Epidermal melanocyte (primary cell): Measurements from ENCODE around the gene KRT38.
"Not testable (repeated sequence)": the region's sequence is repeated elsewhere in the genome, so short reads cannot be mapped to it uniquely, and the experiment has no call there.

Source experiments
- DNase-seq: peaks from one replicate; pipeline ENCODE4 v3.0.0; 2011; ENCODE audit warnings: low spot score; ENCODE audit not compliant: insufficient read length

The KRT38 gene

DNA sequence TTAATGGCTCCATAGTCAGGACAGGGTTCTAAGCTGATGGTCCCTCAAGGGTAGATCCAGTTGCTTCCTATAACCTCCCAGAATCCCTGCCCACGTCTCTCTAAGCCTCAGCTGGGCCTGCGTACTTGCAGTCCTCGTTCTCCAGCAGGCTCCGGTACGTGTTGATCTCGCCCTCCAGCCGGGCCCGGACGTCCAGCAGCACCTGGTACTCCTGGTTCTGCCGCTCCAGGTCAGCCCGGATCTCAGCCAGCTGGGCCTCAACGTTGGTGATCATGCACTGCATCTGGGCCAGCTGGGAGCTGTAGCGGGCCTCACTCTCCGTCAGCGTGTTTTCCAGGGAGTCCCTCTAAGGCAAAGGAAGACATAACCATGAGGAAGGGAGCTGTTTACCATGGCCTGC is 21.9 kb upstream of the KRT38 start:
- no peak for DNase-seq

DNA sequence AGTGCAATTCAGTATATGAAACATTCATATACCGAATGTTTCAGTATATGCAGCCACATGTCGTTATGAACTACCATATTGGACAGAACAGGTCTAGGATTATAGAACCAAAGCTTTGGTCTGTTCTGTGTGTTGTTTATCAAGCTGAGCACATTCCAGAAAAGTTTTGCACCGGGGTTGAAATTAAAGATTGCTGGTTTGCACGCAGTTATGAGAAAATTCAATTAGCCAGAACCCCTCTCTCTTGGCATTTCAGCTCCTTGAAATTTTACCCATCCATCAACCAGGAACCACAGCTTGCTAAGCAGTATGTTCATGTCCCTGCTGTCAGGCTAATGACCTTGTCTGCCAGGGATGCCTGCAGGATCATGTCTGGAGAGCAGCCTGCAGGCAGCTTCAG is 16.9 kb upstream of the KRT38 start:
- DNase-seq = no peak

DNA sequence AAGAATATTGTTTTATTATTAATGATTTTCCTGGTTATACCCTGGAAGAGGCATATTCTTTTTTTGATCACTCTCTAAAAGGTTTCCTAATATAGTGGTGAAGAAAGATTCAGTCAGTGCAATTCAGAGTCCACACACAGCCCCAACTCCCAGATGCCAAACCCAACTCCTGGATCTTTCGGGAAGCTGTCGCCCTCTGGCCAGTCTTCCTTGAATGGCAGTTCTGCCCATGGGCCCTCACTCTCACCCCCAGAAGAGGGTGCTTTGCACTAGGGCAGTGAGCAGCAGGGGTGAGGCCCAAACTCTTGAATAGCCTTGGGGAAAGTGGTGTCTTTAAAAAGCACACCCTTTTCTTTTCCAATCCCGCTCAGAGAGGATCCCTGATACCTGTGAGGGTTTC is 15.4 kb upstream of the KRT38 start:
- DNase-seq = no peak

DNA sequence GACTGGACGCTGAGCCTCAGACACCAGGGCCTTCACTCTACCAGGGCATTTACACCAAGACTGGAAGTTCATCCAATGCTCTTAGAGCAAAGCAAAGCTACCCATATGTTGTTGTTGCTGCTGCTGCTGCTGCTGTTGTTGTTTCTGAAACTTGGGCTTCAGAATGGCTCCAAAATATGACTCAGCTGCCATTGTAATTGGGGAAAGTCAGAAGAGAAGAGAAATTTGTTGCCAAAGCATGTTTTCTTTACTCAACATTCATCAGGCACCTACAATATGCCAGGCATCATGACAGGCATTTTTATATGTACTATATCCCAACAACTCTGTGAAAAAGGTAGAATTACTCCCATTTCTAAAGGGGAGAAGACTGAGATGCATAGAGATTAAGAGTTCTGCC is 14.5 kb upstream of the KRT38 start:
- DNase-seq = no peak

DNA sequence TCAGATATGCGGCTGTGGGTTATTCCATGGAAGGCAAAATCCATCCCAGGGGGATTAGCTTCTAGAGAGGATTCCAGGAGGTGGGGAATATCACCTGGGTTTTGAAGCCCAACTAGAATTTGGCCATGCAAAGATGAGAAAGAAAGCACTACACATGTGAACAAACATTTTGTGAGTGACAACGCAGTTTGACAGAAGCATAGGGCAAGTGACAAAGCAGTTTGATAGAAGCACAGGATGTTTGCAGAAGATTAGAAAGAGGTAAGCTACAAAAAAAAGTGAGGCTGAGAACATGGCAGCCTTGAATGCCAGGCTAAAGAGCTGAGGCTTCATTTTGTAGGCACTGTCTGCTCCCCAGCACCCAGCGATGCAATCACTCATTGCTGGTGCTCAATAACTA is 12.3 kb upstream of the KRT38 start:
- no peak for DNase-seq

DNA sequence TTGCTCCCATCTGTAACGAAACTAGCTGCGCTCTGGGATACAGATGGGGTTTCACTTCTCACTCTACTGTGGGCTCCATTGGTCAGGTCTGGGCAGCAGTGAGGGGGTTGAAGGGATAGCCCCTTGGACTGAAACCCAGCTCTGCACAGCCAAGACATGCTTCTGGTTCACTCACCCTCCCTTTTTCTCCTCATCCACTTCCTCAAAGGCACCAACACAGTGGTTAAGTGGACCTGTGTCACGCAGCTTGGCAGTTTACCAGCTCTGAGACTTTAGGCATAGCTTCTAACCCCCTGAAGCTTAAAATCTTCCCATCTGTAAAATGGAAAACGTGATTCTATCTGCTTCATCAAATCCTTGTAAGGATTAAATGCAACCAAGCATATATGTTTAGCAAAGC is 11.5 kb upstream of the KRT38 start:
- no peak for DNase-seq

DNA sequence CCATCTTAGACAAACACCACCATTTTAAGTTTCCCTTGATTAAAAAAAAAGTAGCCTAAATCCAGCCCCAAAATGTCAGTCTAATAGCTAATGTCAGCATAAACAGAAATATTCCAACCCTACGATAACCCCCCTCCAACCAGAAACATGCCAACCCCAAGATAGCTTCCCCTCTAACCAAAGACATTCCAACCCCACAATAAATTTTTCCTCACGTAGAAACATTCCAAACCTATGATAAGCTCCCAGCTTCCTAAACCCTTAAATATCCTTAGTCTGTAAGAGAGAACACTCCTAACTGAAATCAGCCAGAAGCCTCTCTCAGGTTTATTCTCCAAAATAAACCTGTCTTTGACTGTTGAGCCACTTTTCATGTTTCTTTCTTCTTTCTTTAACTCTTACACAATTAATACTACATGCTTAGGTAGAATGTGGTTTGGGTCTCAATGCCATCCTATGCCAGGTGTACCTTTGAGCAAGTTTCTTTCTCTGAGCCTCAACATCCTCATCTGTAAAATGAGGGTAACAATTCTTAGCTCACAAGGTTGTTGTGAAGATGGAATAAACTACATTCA is 10.5 kb upstream of the KRT38 start:
- DNase-seq = no peak

DNA sequence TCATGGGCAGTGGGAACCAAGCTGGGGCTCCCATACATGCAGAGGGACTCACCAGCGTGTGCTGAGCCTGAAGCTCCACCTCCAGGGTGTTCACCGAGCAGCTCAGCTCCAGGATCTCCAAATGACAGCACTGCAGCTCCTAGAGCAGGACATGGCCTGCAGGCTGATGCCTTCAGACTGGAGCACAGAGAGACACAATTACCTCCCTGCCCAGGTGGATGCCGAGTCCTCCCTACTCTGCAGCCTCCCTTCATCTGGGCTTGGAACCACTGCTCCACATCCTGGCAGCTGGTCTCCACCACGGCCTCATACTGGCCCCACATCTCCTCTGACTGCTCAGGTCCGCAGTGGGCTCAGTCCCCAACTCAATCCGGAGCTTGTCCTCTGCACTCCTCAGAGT is 8.2 kb upstream of the KRT38 start:
- DNase-seq = no peak

DNA sequence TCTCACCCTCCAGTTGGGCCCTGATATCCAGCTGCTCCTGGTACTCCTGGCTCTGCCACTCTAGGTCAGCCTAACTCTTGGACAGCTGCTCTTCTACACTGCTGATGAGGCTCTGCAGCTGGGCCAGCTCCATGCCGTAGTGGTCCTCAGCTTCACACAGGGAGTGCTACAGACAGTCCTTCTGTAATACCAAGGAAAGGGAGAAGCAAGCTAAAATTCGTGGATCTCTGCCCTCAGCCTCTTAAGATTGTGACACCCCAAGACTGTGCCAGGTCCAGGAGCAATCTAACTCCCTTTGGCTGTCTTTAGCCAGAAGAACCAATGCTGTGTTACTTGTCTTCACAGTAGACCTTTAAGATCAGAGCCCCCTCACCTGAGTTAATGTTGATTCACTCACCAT is 7.7 kb upstream of the KRT38 start:
- no peak for DNase-seq

DNA sequence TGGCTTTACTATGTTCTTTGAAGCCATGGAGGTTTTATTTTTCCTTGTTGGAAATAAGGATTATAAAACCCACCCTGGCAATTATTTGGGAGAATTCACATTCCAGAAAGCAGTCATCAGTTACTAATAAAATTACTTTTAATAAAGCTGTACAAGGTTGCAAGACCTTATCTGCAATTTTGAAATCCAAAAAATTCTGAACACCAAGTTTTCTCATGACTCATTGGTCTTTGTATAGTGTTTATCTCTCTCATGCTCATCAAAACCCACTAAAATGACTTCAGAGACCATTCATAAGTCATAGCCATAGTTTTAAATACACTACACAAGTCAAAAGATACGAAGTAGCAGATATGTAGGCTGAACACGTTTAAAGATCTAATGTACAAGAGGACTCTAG is 6.0 kb upstream of the KRT38 start:
- DNase-seq = no peak

DNA sequence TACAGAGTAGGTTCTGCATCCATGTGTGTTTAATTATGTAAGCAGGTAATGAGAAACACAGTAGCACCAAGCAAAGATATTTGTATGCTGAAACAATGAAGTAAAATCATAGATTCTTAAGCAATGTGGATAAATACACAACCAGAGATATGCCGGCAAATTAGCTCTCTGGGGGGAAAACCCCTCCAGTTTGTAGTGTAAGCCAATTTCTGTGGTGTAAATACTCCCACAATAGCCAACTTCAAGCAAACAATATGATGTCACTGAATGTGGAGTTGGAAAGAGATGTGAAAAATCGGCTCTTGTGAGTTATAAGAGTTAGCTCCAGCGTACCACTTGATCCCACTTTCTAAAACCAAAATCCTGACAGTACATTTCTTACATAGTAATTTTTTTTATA is 3.9 kb upstream of the KRT38 start:
- no peak for DNase-seq

DNA sequence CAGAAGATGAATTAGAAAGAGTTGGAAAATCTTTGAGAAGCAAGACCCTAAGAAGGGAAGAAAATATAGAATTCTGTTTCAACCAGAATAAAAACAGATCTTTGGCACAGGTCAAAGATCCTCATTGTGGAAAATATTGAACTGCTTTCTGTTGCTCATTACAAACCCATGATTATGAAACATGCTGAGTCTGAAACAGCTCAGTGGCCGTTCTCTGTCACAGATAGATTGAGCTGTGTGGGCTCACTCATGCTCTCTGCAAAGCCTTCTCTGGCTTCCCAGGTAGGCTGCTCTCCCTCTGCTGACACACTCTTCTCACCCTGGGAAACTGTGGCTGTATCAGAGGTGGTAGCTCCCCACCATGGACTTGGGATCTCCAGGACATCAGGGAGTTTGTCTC is 3.4 kb upstream of the KRT38 start:
- DNase-seq = no peak

DNA sequence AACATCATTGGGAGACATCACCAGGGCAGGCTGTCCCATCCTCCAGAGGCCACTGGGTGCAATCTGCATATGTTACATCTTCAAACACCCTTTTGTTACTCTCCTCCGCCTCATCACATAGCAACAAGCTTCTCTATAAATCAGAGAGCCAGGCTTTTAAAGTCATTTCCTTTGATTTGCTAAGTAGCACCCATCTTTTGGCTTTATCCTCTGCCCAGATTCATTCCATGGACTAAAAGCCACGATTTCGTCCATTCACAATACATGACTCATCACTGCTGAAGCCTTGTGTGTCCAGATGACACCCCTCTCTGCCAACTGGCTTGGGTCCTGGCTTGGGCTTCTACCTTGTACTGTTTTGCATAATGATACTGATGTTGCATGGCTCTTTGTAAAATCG is 2.0 kb upstream of the KRT38 start:
- no peak for DNase-seq

DNA sequence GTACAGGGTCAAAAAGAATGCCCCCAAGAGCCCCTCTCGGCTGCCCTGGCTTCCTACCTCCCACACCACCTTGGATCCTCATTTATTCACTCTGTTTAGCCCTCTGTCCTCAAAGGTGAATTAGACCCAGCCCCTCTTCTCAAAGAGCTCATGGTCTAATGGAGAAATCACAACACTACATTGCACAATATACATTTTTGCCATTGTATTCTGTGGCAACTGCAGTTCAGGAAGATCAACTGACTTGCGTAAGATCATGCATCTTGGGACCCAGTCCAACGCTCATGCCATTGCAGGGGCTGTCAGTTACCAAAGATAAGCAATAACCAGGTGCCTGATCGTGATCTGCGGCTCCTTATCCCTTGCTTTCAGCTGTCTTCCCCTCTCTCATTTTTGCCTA is 1.4 kb downstream of the KRT38 start:
- DNase-seq = no peak

DNA sequence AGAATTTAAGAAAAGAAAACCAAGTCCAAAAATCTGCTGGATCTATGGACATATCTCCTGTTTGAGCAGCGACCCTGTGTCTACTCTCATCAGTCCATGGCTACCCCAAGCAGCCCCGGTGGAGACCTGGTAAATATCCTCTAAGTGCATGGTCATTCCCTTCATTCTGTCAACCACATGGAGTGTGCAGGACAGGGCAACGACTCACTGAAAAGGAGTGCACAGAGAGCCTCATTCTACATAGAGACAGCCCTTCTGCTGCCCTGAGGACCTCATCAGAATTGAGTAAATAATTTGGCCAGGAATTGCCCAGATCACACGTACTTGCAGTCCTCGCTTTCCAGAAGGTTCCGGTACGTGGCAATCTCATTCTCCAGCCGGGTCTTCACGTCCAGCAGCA is 3.0 kb downstream of the KRT38 start:
- DNase-seq = no peak

DNA sequence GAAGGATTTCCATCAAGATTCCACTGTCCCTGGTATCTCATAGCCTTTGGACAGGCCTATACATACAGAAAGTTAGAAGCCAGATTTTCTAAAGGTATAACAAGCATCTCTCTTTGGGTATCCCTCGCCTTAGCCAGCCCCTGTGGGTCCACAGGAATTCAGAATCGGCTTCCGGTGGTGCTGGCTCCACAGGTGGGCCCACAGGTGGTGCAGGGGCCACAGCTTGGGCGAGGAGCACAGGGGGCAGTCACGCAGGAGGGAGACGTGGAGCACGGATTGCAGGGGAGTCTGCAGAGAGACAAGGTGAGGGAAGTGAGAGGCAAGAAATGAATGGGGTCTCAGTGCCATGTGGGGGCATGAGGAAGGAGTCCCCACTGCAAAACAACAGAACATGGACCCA is 3.5 kb downstream of the KRT38 start:
- DNase-seq = no peak

DNA sequence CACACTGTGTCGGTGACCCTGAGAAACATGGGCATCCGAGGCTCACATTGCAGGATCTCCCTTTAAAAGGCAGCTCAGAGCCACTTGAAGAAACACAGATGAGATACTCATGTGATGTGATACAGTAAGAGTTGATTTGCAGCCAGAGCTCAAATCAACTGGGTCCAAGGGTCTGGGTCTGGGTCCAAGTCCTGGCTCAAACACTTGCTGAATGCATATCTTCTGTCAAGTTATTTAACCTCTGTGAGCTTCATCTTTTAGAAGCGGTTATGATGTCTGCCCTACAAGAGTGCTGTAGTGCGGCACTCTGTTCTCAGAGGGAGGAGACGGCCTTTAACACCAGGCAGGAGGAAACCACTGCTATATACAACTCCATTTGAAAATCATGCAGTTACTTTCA is 6.4 kb downstream of the KRT38 start:
- no peak for DNase-seq

DNA sequence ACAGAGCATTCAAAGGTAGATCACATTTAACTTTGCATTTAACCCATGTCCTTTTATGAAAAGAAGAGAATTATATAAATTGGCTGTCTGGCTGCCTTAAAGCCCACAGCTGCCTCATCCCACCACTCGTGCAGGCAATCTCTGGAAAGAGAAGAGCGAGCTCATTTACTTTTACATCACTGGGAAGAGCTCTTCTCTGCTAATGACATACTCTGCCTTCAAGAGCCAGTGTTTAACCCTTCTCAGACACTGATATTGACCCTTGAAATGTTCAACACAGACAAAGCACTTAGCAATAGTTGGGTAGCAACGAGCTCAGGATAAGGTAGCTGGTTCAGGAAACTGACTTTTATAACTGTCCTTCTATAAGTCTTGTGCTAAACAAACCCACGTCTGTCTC is 6.8 kb downstream of the KRT38 start:
- no peak for DNase-seq

DNA sequence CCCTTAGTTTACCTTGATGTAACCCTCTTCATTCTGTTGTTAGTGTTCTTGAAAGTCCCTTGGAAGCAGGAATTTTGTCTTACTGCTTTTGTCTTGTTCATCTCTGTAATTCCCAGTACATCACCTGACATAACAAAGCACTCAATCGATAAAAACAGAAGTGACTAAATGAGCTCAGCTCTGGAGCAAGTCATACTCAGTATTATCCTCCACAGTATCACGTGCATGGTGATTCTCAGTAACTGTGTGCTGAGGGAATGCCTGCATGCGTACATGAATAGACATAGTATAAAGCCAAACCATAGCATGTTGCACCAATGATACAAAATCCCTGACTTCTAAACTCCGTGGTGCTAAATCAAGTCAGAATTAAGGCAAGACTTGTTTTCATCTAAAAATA is 7.2 kb downstream of the KRT38 start:
- no peak for DNase-seq

DNA sequence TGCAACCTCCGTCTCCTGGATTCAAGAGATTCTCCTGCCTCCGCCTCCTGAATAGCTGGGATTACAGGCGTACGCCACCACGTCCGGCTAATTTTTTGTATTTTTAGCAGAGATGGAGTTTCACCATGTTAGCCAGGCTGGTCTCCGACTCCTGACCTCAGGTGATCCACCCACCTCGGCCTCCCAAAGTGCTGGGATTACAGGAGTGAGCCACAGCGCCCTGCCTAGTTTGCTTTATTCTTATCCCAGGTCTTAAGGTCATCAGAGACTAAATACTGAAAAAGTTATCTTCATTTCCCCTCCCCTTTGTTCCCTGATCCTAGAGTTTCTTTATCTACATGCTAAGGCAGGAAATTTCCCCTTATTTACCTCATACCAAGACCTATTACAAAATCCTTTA is 10.4 kb downstream of the KRT38 start:
- not testable (repeated sequence) for DNase-seq

DNA sequence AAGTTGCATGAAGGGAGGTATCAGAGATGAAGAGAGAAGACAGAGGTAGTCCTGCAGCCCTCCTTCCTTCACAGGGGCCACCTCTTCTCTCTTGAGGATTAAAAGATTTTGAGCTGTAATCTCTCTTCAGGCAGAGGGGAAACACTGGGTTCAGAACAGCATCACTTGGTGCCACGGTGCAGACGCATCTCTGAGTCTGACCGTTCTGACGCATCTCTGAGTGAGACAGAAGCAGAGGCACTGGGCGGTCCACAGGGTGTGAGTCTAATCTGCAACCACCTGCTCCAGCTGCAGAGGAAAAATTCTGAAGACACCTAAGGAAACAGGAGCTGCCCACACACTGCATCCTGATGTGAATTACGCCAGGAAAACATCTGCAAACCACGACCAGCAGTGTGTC is 11.1 kb downstream of the KRT38 start:
- DNase-seq = no peak

DNA sequence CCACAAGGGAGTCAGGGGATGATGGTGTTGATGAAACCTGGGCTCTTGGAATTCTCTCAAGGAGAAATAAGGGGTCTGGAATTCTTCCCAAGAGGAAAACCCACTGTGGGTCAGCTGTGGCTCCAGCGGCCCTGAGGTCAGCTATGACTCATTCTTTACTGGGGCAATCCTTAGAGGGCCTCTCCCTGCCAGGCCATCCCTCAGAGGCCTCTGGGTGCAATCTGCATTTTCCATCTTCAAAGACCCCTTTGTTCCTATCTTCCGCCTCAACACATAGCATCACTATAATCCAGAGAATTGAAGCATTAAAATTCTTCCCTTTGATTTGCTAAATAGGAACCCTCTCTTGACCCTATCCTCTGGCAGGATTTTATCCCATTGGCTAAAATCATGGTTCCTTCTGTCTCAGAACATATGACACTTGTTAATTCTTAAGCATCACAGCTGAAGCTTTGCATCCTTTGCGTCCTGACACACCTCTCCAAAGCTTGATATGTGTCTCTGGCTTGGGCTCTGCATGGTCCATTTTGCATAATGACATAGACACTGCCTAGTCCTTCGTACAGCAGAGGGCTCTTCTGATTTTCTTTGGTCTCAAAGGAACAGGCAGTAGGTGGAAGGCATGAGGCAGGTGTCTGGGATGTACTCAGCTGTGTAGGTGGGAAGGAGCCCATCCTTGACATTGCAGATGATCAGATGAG is 12.0 kb downstream of the KRT38 start:
- peak; percentile 56 for DNase-seq

DNA sequence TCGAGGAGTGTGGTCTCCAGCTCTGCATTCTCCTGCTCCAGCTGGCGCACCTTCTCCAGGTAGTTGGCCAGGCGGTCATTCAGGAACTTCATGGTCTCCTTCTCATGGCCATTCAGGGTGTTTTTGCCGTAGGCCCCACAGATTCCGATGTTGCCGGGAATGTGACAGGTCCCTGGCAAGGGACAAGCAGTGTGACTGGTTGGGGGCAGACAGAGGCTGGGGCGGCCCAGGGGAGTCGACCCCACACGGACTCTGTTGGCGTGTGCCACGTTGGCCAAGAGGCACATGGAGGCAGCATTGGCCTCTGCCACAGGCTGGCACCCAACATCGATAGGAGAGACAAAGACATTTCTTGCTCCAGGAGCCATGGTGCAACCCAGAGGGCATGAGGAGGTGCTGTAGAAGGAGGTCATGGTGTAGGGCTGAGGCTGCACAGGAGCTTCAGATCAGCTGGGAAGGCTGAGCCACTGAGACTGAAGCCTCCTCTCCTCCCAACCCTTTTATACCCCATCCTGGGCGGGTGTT is 16.6 kb downstream of the KRT38 start, which contains the start of gene KRT37:
Gene KRT37, minus strand, starts transcription at position 475 of the 525 bp plus-strand sequence. Its CDS starts 62 bp downstream, at position 413.
- no peak for DNase-seq
